CD14-positive monocyte (primary cell): ENCODE results near the gene ASTN1. TPM values are rescaled to one million over a fixed set of nuclear protein-coding genes. Genes with fewer than 3 reads are reported as not detected.

Experiments
- DNase-seq, 3 donors: peaks; one replicate each; pipeline ENCODE4 v3.0.0-alpha.2; 2011 to 2022
- H2AFZ ChIP-seq: 2 replicates; pipeline ENCODE4 v1.6.0; 2012; ENCODE audit warnings: mild to moderate bottlenecking, low read depth, low read length, inconsistent platforms; ENCODE audit not compliant: insufficient read depth, poor library complexity, severe bottlenecking
- H3K27ac ChIP-seq, 2 donors: 1 replicate in 1 of 2; 2 replicates in 1 of 2; pipeline ENCODE4 v1.5.1; 2012 to 2013; ENCODE audit warnings: low read length in 2 of 2, control low read depth in 1 of 2, inconsistent platforms in 1 of 2, low read depth in 1 of 2, mild to moderate bottlenecking in 1 of 2
- H3K27me3 ChIP-seq, 2 donors: one replicate each; pipeline versions ENCODE4 v1.6.0 to v1.6.1; 2011 to 2013; ENCODE audit warnings: low read length in 2 of 2; ENCODE audit not compliant: control insufficient read depth in 2 of 2, insufficient read depth in 2 of 2
- H3K36me3 ChIP-seq, 2 donors: replicated peaks in 1 of 2; 1 replicate in 1 of 2; 2 replicates in 1 of 2; pipeline versions ENCODE4 v1.5.1 to v1.6.1; 2012 to 2013; ENCODE audit warnings: low read length in 2 of 2, control low read depth in 1 of 2, inconsistent platforms in 1 of 2, mild to moderate bottlenecking in 1 of 2; ENCODE audit not compliant: insufficient read depth in 2 of 2, control insufficient read depth in 1 of 2
- H3K4me1 ChIP-seq, 2 donors: 1 replicate in 1 of 2; 2 replicates in 1 of 2; pipeline versions ENCODE4 v1.5.1 to v1.6.1; 2012 to 2013; ENCODE audit warnings: low read length in 2 of 2, control low read depth in 1 of 2, inconsistent platforms in 1 of 2, mild to moderate bottlenecking in 1 of 2, moderate library complexity in 1 of 2; ENCODE audit not compliant: insufficient read depth in 2 of 2, control insufficient read depth in 1 of 2
- H3K4me2 ChIP-seq: replicated peaks from 2 replicates; pipeline ENCODE3; 2012; ENCODE audit warnings: low read length, moderate library complexity, mild to moderate bottlenecking; ENCODE audit not compliant: poor library complexity, severe bottlenecking; ENCODE audit errors: extremely low read depth
- H3K4me3 ChIP-seq, 3 experiments: fragments of 200-600 bp in 1 of 3; sonication (generic) in 1 of 3; replicated peaks in 1 of 3; 1 replicate in 2 of 3; 2 replicates in 1 of 3; pipeline ENCODE4 v1.5.1; 2011 to 2013; ENCODE audit warnings: low read length in 3 of 3, mild to moderate bottlenecking in 3 of 3, control low read depth in 2 of 3, low read depth in 2 of 3, inconsistent platforms in 1 of 3, moderate library complexity in 1 of 3
- H3K79me2 ChIP-seq: 2 replicates; pipeline ENCODE4 v1.6.0; 2012; ENCODE audit warnings: mild to moderate bottlenecking, control low read depth, inconsistent platforms, low read length, moderate library complexity; ENCODE audit not compliant: insufficient read depth
- H3K9ac ChIP-seq: 2 replicates; pipeline ENCODE4 v1.6.0; 2017; ENCODE audit warnings: low read length, mild to moderate bottlenecking; ENCODE audit not compliant: insufficient read depth, poor library complexity, severe bottlenecking
- H3K9me3 ChIP-seq, 2 donors: replicated peaks in 1 of 2; 1 replicate in 1 of 2; 2 replicates in 1 of 2; pipeline versions ENCODE4 v1.5.1 to v1.6.1; 2012 to 2013; ENCODE audit warnings: low read length in 2 of 2, control low read depth in 1 of 2; ENCODE audit not compliant: control insufficient read depth in 1 of 2, insufficient read depth in 1 of 2
- H4K20me1 ChIP-seq: 2 replicates; pipeline ENCODE4 v1.6.0; 2012; ENCODE audit warnings: mild to moderate bottlenecking, low read length, control low read depth, moderate library complexity; ENCODE audit not compliant: insufficient read depth
- H3K27ac Mint-ChIP-seq, 7 donors: one replicate each; pipeline ENCODE4 v1.8.0; 2020; ENCODE audit warnings: mild to moderate bottlenecking in 7 of 7, mixed read lengths in 7 of 7, moderate library complexity in 6 of 7, inconsistent platforms in 2 of 7
- H3K27me3 Mint-ChIP-seq, 3 donors: one replicate each; pipeline ENCODE4 v1.8.0; 2021 to 2022; ENCODE audit warnings: low read depth in 3 of 3, mild to moderate bottlenecking in 3 of 3, mixed read lengths in 3 of 3, moderate library complexity in 3 of 3, inconsistent platforms in 1 of 3
- H3K36me3 Mint-ChIP-seq, 2 donors: one replicate each; pipeline ENCODE4 v1.8.0; 2020; ENCODE audit warnings: mixed read lengths in 2 of 2, inconsistent platforms in 1 of 2, mild to moderate bottlenecking in 1 of 2
- H3K4me1 Mint-ChIP-seq: one replicate; pipeline ENCODE4 v1.8.0; 2020; ENCODE audit warnings: mild to moderate bottlenecking, mixed read lengths
- H3K4me3 Mint-ChIP-seq, 2 donors: one replicate each; pipeline ENCODE4 v1.8.0; 2020; ENCODE audit warnings: mild to moderate bottlenecking in 2 of 2, mixed read lengths in 2 of 2, moderate library complexity in 1 of 2
- H3K9me3 Mint-ChIP-seq, 7 donors: one replicate each; pipeline ENCODE4 v1.8.0; 2020 to 2022; ENCODE audit warnings: mixed read lengths in 7 of 7, mild to moderate bottlenecking in 6 of 7, moderate library complexity in 6 of 7, inconsistent platforms in 2 of 7
- CTCF ChIP-seq: fragments of 200-600 bp; IDR thresholded peaks from one replicate; pipeline ENCODE4 v1.8.0; 2022; ENCODE audit warnings: antibody characterized with exemption, mild to moderate bottlenecking
- WGBS: methylation state at CpG from one replicate; pipeline ENCODE4 v1.1.5; 2013; ENCODE audit warnings: missing lambda C conversion rate; ENCODE audit not compliant: insufficient coverage; 5-methylcytosine and 5-hydroxymethylcytosine counted together
- intact Hi-C, 2 donors: fragments of 100-400 bp; cut with micrococcal nuclease; formaldehyde crosslinking; loops; one replicate each; pipeline versions ENCODE4 v1.15.0 to v1.15.1; 2023
- polyA plus RNA-seq, 3 donors: library from polyadenylated mRNA; depleted of rRNA in 1 of 3; unstranded in 2 of 3; stranded (reverse) in 1 of 3; fragments of 300-500 nt in 2 of 3; fragments of >200 nt in 1 of 3; fragmentation: Illumina TruSeq in 2 of 3; gene quantifications; 1 replicate in 2 of 3; 2 replicates in 1 of 3; pipeline ENCODE4 v1.2.3, GENCODE V29; 2012 to 2021

The ASTN1 gene
- polyA plus RNA-seq, 3 donors = not detected

- H2AFZ ChIP-seq = no peak overlapping the region
- DNase-seq = no peak
- H3K4me3 Mint-ChIP-seq = no peak overlapping the region
- H3K36me3 Mint-ChIP-seq = no peaks in the 10 kb centered on the region
- no peak overlapping the region for H3K27ac ChIP-seq
- TF ChIP-seq CTCF = no peak
- H3K4me2 ChIP-seq = no peak overlapping the region
- no peak overlapping the region for H3K27ac Mint-ChIP-seq
- no peaks in the 10 kb centered on the region for H3K9me3 ChIP-seq
- H3K9ac ChIP-seq = no peak overlapping the region
- H3K4me1 Mint-ChIP-seq = no peaks in the 10 kb centered on the region
- no peaks in the 10 kb centered on the region for H3K36me3 ChIP-seq
- no peak overlapping the region for H3K4me3 ChIP-seq
- no peaks in the 10 kb centered on the region for H3K27me3 ChIP-seq
- peaks cover 0 to 14% (median 2%) of the 10 kb centered on the region in 7 donors for H3K9me3 Mint-ChIP-seq
- 75% methylated on average over 3 of the region's 8 CpGs for WGBS
- no peaks in the 10 kb centered on the region for H3K79me2 ChIP-seq
- intact Hi-C loops = no loop called here
- peaks cover 0 to 3% (median 1%) of the 10 kb centered on the region in 3 donors for H3K27me3 Mint-ChIP-seq
- no peaks in the 10 kb centered on the region for H4K20me1 ChIP-seq
- H3K4me1 ChIP-seq = no peaks in the 10 kb centered on the region
Measured at GRCh38 chr1:177044390-177044789, 120.1 kb downstream of the ASTN1 start.

GRCh38 chr1:177043597-177043996 lies 120.9 kb downstream of the ASTN1 start:
- H3K9me3 Mint-ChIP-seq = peaks cover 0 to 14% (median 2%) of the 10 kb centered on the region in 7 donors
- H3K27ac Mint-ChIP-seq = no peak overlapping the region
- no CpG with 5 or more reads among the region's 5 CpGs for whole genome bisulfite sequencing
- H3K36me3 Mint-ChIP-seq = no peaks in the 10 kb centered on the region
- no peak for DNase-seq
- intact Hi-C loops = no loop called here
- Histone ChIP-seq H3K4me1 (no peaks in the 10 kb centered on the region), H3K9me3 (no peaks in the 10 kb centered on the region), H3K36me3 (no peaks in the 10 kb centered on the region), H3K4me3 (no peak overlapping the region), H3K27me3 (no peaks in the 10 kb centered on the region), H3K4me2 (no peak overlapping the region), H3K9ac (no peak overlapping the region), H4K20me1 (no peaks in the 10 kb centered on the region), H3K79me2 (no peaks in the 10 kb centered on the region), H2AFZ (no peak overlapping the region), H3K27ac (no peak overlapping the region)
- TF ChIP-seq CTCF = no peak
- H3K4me1 Mint-ChIP-seq = no peaks in the 10 kb centered on the region
- H3K27me3 Mint-ChIP-seq = peaks cover 0 to under 1% (median 0%) of the 10 kb centered on the region in 3 donors
- H3K4me3 Mint-ChIP-seq = no peak overlapping the region
